ENCODE data around the gene STK32B.

Gene STK32B

DNA sequence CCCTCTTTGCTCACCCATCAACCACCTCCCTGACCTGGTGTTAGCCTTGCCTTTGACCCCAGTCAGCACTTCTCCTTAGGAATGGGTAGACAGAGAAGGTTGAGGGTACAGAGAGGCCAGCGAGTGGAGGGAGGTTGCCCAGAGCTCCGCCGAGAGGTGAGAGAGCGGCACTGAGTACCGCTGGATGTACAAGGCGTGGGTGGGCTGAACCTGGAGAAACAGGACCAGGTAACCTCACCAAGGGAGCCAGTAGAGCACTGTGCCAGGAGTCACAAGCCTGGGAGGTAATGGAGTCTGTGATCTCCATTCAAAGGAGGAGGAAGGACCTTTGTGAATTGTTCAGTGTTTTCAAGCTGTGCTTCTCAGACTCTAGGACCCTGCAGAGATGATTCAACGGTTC lies 400.9 kb downstream of the STK32B start:
- no peak overlapping the region for H2AFZ ChIP-seq
- H3K27me3 ChIP-seq (ENCODE audit: control insufficient read depth, insufficient read depth, low read length), result no peaks in the 10 kb centered on the region
- no peak overlapping the region for H3K4me2 ChIP-seq (ENCODE audit: low read length)
- no peaks in the 10 kb centered on the region for H3K79me2 ChIP-seq
- H3K4me1 ChIP-seq, result no peaks in the 10 kb centered on the region
- no peak overlapping the region for H3K4me3 ChIP-seq (ENCODE audit: low read depth, low read length)
- H3K9me3 ChIP-seq (ENCODE audit: control insufficient read depth, low read length), result no peaks in the 10 kb centered on the region
- no peak for TF ChIP-seq CTCF (IDR thresholded peaks at IDR 0.05)
- H3K9ac ChIP-seq, result no peak overlapping the region
- H3K36me3 ChIP-seq (ENCODE audit: control insufficient read depth, insufficient read depth, low read length), result no peaks in the 10 kb centered on the region
- H3K27ac ChIP-seq, result no peak overlapping the region

DNA sequence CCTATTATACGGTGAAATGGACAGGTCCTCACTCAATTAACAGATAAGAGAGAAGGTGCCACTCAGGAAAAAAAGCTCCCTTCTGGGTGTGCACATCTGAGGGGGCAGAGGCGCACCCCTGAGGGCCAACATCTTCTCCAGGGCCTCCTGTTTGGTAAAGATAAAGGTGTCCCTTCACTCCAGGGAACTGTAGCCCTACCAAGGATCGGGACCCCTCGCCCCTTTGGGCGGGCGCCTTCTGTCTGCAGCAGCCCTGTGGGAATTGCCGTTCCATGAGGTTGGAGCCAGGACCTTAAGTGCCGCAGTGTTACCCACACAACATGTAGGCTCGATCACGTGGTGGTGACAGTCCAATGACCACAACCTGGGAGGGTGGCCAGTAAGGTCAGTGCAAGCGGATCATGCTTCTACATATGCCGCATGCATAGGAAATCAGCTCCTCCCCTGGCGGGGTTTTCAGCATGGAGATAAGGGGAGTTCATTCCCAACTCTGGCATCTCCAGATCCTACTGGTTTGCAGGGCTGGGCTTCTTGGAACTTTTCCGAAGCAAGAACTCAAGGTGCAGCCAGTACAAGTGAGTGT lies 403.8 kb downstream of the STK32B start:
- no peak overlapping the region for H3K4me2 ChIP-seq (ENCODE audit: low read length)
- no peaks in the 10 kb centered on the region for H3K36me3 ChIP-seq (ENCODE audit: control insufficient read depth, insufficient read depth, low read length)
- no peaks in the 10 kb centered on the region for H3K27me3 ChIP-seq (ENCODE audit: control insufficient read depth, insufficient read depth, low read length)
- no peak overlapping the region for H3K9ac ChIP-seq
- H2AFZ ChIP-seq, result no peak overlapping the region
- no peak overlapping the region for H3K27ac ChIP-seq
- H3K9me3 ChIP-seq (ENCODE audit: control insufficient read depth, low read length), result no peaks in the 10 kb centered on the region
- no peak for TF ChIP-seq CTCF (IDR thresholded peaks at IDR 0.05)
- no peaks in the 10 kb centered on the region for H3K79me2 ChIP-seq
- no peak overlapping the region for H3K4me3 ChIP-seq (ENCODE audit: low read depth, low read length)
- H3K4me1 ChIP-seq, result no peaks in the 10 kb centered on the region

- no peak for TF ChIP-seq CTCF (IDR thresholded peaks at IDR 0.05)
- Histone ChIP-seq H3K4me1 (no peaks in the 10 kb centered on the region), H3K27ac (no peak overlapping the region), H3K4me3 (ENCODE audit: low read depth, low read length) (no peak overlapping the region), H3K36me3 (ENCODE audit: control insufficient read depth, insufficient read depth, low read length) (no peaks in the 10 kb centered on the region), H3K4me2 (ENCODE audit: low read length) (no peak overlapping the region), H3K9ac (no peak overlapping the region), H3K27me3 (ENCODE audit: control insufficient read depth, insufficient read depth, low read length) (no peaks in the 10 kb centered on the region), H2AFZ (no peak overlapping the region), H3K9me3 (ENCODE audit: control insufficient read depth, low read length) (no peaks in the 10 kb centered on the region), H3K79me2 (no peaks in the 10 kb centered on the region)
Measured at GRCh38 chr4:5456296-5456845, 405.1 kb downstream of the STK32B start.

- Histone ChIP-seq H3K27me3 (ENCODE audit: control insufficient read depth, insufficient read depth, low read length) (no peaks in the 10 kb centered on the region), H3K36me3 (ENCODE audit: control insufficient read depth, insufficient read depth, low read length) (no peaks in the 10 kb centered on the region), H3K4me2 (ENCODE audit: low read length) (no peak overlapping the region), H3K9ac (no peak overlapping the region), H3K79me2 (no peaks in the 10 kb centered on the region), H3K9me3 (ENCODE audit: control insufficient read depth, low read length) (no peaks in the 10 kb centered on the region), H3K4me3 (ENCODE audit: low read depth, low read length) (no peak overlapping the region), H2AFZ (no peak overlapping the region), H3K27ac (no peak overlapping the region), H3K4me1 (no peaks in the 10 kb centered on the region)
- TF ChIP-seq CTCF (IDR thresholded peaks at IDR 0.05), result no peak
Measured at GRCh38 chr4:5458676-5459075, 407.4 kb downstream of the STK32B start.

- Histone ChIP-seq H3K36me3 (ENCODE audit: control insufficient read depth, insufficient read depth, low read length) (no peaks in the 10 kb centered on the region), H3K9ac (no peak overlapping the region), H3K27ac (no peak overlapping the region), H3K79me2 (no peaks in the 10 kb centered on the region), H3K4me2 (ENCODE audit: low read length) (no peak overlapping the region), H3K27me3 (ENCODE audit: control insufficient read depth, insufficient read depth, low read length) (no peaks in the 10 kb centered on the region), H3K4me3 (ENCODE audit: low read depth, low read length) (no peak overlapping the region), H3K9me3 (ENCODE audit: control insufficient read depth, low read length) (no peaks in the 10 kb centered on the region), H2AFZ (no peak overlapping the region), H3K4me1 (no peaks in the 10 kb centered on the region)
- TF ChIP-seq CTCF (IDR thresholded peaks at IDR 0.05), result no peak
Measured at GRCh38 chr4:5459236-5459635, 408.0 kb downstream of the STK32B start.
